Measurements from ENCODE around the gene PPIC.

Gene PPIC

GRCh38 chr5:123007754-123008153 is 28.8 kb downstream of the PPIC start:
- no peak overlapping the region for H3K27ac ChIP-seq (ENCODE audit: low read depth, low read length)
- no peaks in the 10 kb centered on the region for H3K36me3 ChIP-seq (ENCODE audit: control insufficient read depth, insufficient read depth, low read length)
- no peaks in the 10 kb centered on the region for H3K9me3 ChIP-seq (ENCODE audit: control insufficient read depth, insufficient read depth, low read depth, low read length)
- H3K4me3 ChIP-seq (ENCODE audit: low read depth, low read length): no peak overlapping the region
- H3K27me3 ChIP-seq (ENCODE audit: control insufficient read depth, insufficient read depth, low read length): no peaks in the 10 kb centered on the region
- H3K9ac ChIP-seq (ENCODE audit: low read length): no peak overlapping the region
- no peaks in the 10 kb centered on the region for H3K4me1 ChIP-seq (ENCODE audit: control insufficient read depth, insufficient read depth, low read length)

GRCh38 chr5:123007182-123007581 is 29.3 kb downstream of the PPIC start:
- H3K27me3 ChIP-seq (ENCODE audit: control insufficient read depth, insufficient read depth, low read length): no peaks in the 10 kb centered on the region
- H3K36me3 ChIP-seq (ENCODE audit: control insufficient read depth, insufficient read depth, low read length): no peaks in the 10 kb centered on the region
- H3K4me1 ChIP-seq (ENCODE audit: control insufficient read depth, insufficient read depth, low read length): no peaks in the 10 kb centered on the region
- H3K9me3 ChIP-seq (ENCODE audit: control insufficient read depth, insufficient read depth, low read depth, low read length): no peaks in the 10 kb centered on the region
- no peak overlapping the region for H3K9ac ChIP-seq (ENCODE audit: low read length)
- H3K4me3 ChIP-seq (ENCODE audit: low read depth, low read length): no peak overlapping the region
- no peak overlapping the region for H3K27ac ChIP-seq (ENCODE audit: low read depth, low read length)

GRCh38 chr5:123001808-123002207 is 34.7 kb downstream of the PPIC start:
- Histone ChIP-seq H3K9me3 (ENCODE audit: control insufficient read depth, insufficient read depth, low read depth, low read length) (no peaks in the 10 kb centered on the region), H3K27me3 (ENCODE audit: control insufficient read depth, insufficient read depth, low read length) (no peaks in the 10 kb centered on the region), H3K27ac (ENCODE audit: low read depth, low read length) (no peak overlapping the region), H3K4me3 (ENCODE audit: low read depth, low read length) (no peak overlapping the region), H3K36me3 (ENCODE audit: control insufficient read depth, insufficient read depth, low read length) (no peaks in the 10 kb centered on the region), H3K4me1 (ENCODE audit: control insufficient read depth, insufficient read depth, low read length) (peaks cover 17% of the 10 kb centered on the region), H3K9ac (ENCODE audit: low read length) (no peak overlapping the region)

- Histone ChIP-seq H3K36me3 (ENCODE audit: control insufficient read depth, insufficient read depth, low read length) (no peaks in the 10 kb centered on the region), H3K4me3 (ENCODE audit: low read depth, low read length) (no peak overlapping the region), H3K27ac (ENCODE audit: low read depth, low read length) (no peak overlapping the region), H3K4me1 (ENCODE audit: control insufficient read depth, insufficient read depth, low read length) (peaks cover 20% of the 10 kb centered on the region), H3K9ac (ENCODE audit: low read length) (no peak overlapping the region), H3K27me3 (ENCODE audit: control insufficient read depth, insufficient read depth, low read length) (no peaks in the 10 kb centered on the region), H3K9me3 (ENCODE audit: control insufficient read depth, insufficient read depth, low read depth, low read length) (no peaks in the 10 kb centered on the region)
Observed at GRCh38 chr5:123000731-123001130, 35.8 kb downstream of the PPIC start.

- Histone ChIP-seq H3K9me3 (ENCODE audit: control insufficient read depth, insufficient read depth, low read depth, low read length) (no peaks in the 10 kb centered on the region), H3K27me3 (ENCODE audit: control insufficient read depth, insufficient read depth, low read length) (no peaks in the 10 kb centered on the region), H3K4me1 (ENCODE audit: control insufficient read depth, insufficient read depth, low read length) (peaks cover 20% of the 10 kb centered on the region), H3K4me3 (ENCODE audit: low read depth, low read length) (no peak overlapping the region), H3K36me3 (ENCODE audit: control insufficient read depth, insufficient read depth, low read length) (no peaks in the 10 kb centered on the region), H3K27ac (ENCODE audit: low read depth, low read length) (no peak overlapping the region), H3K9ac (ENCODE audit: low read length) (no peak overlapping the region)
Observed at GRCh38 chr5:122999947-123000563, 36.5 kb downstream of the PPIC start.

GRCh38 chr5:122997294-122997693 is 39.2 kb downstream of the PPIC start:
- Histone ChIP-seq H3K9ac (ENCODE audit: low read length) (no peak overlapping the region), H3K9me3 (ENCODE audit: control insufficient read depth, insufficient read depth, low read depth, low read length) (no peaks in the 10 kb centered on the region), H3K4me3 (ENCODE audit: low read depth, low read length) (no peak overlapping the region; the same call in 1 of the 2 replicates), H3K36me3 (ENCODE audit: control insufficient read depth, insufficient read depth, low read length) (no peaks in the 10 kb centered on the region), H3K4me1 (ENCODE audit: control insufficient read depth, insufficient read depth, low read length) (peaks cover 20% of the 10 kb centered on the region), H3K27ac (ENCODE audit: low read depth, low read length) (no peak overlapping the region; the same call in 1 of the 2 replicates), H3K27me3 (ENCODE audit: control insufficient read depth, insufficient read depth, low read length) (no peaks in the 10 kb centered on the region)

GRCh38 chr5:122996091-122996490 is 40.4 kb downstream of the PPIC start:
- Histone ChIP-seq H3K4me3 (ENCODE audit: low read depth, low read length) (no peak overlapping the region), H3K27ac (ENCODE audit: low read depth, low read length) (no peak overlapping the region), H3K9me3 (ENCODE audit: control insufficient read depth, insufficient read depth, low read depth, low read length) (no peaks in the 10 kb centered on the region), H3K4me1 (ENCODE audit: control insufficient read depth, insufficient read depth, low read length) (peaks cover 20% of the 10 kb centered on the region), H3K9ac (ENCODE audit: low read length) (no peak overlapping the region), H3K27me3 (ENCODE audit: control insufficient read depth, insufficient read depth, low read length) (no peaks in the 10 kb centered on the region), H3K36me3 (ENCODE audit: control insufficient read depth, insufficient read depth, low read length) (no peaks in the 10 kb centered on the region)

GRCh38 chr5:122985954-122986721 is 50.4 kb downstream of the PPIC start:
- Histone ChIP-seq H3K27ac (ENCODE audit: low read depth, low read length) (no peak overlapping the region), H3K36me3 (ENCODE audit: control insufficient read depth, insufficient read depth, low read length) (no peaks in the 10 kb centered on the region), H3K27me3 (ENCODE audit: control insufficient read depth, insufficient read depth, low read length) (no peaks in the 10 kb centered on the region), H3K9ac (ENCODE audit: low read length) (no peak overlapping the region), H3K9me3 (ENCODE audit: control insufficient read depth, insufficient read depth, low read depth, low read length) (no peaks in the 10 kb centered on the region), H3K4me3 (ENCODE audit: low read depth, low read length) (no peak overlapping the region), H3K4me1 (ENCODE audit: control insufficient read depth, insufficient read depth, low read length) (no peaks in the 10 kb centered on the region)

GRCh38 chr5:122985006-122985700 is 51.4 kb downstream of the PPIC start:
- no peak overlapping the region for H3K27ac ChIP-seq (ENCODE audit: low read depth, low read length)

GRCh38 chr5:122984425-122984824 is 52.1 kb downstream of the PPIC start:
- H3K27me3 ChIP-seq (ENCODE audit: control insufficient read depth, insufficient read depth, low read length): no peaks in the 10 kb centered on the region
- no peaks in the 10 kb centered on the region for H3K36me3 ChIP-seq (ENCODE audit: control insufficient read depth, insufficient read depth, low read length)
- H3K4me1 ChIP-seq (ENCODE audit: control insufficient read depth, insufficient read depth, low read length): no peaks in the 10 kb centered on the region

More at GRCh38 chr5:122985006-122985700, 51.4 kb downstream of the PPIC start:
- H3K36me3 ChIP-seq (ENCODE audit: control insufficient read depth, insufficient read depth, low read length): no peaks in the 10 kb centered on the region
- no peak overlapping the region for H3K9ac ChIP-seq (ENCODE audit: low read length)
- H3K27me3 ChIP-seq (ENCODE audit: control insufficient read depth, insufficient read depth, low read length): no peaks in the 10 kb centered on the region
- H3K9me3 ChIP-seq (ENCODE audit: control insufficient read depth, insufficient read depth, low read depth, low read length): no peaks in the 10 kb centered on the region
- no peak overlapping the region for H3K4me3 ChIP-seq (ENCODE audit: low read depth, low read length)
- no peaks in the 10 kb centered on the region for H3K4me1 ChIP-seq (ENCODE audit: control insufficient read depth, insufficient read depth, low read length)

GRCh38 chr5:122982376-122982775 is 54.1 kb downstream of the PPIC start:
- H3K9me3 ChIP-seq (ENCODE audit: control insufficient read depth, insufficient read depth, low read depth, low read length): no peaks in the 10 kb centered on the region
- H3K4me3 ChIP-seq (ENCODE audit: low read depth, low read length): no peak overlapping the region
- no peak overlapping the region for H3K27ac ChIP-seq (ENCODE audit: low read depth, low read length)
- no peak overlapping the region for H3K9ac ChIP-seq (ENCODE audit: low read length)
- H3K4me1 ChIP-seq (ENCODE audit: control insufficient read depth, insufficient read depth, low read length): no peaks in the 10 kb centered on the region
- no peaks in the 10 kb centered on the region for H3K27me3 ChIP-seq (ENCODE audit: control insufficient read depth, insufficient read depth, low read length)
- no peaks in the 10 kb centered on the region for H3K36me3 ChIP-seq (ENCODE audit: control insufficient read depth, insufficient read depth, low read length)

More at GRCh38 chr5:122984425-122984824, 52.1 kb downstream of the PPIC start:
- Histone ChIP-seq H3K9ac (ENCODE audit: low read length) (no peak overlapping the region), H3K9me3 (ENCODE audit: control insufficient read depth, insufficient read depth, low read depth, low read length) (no peaks in the 10 kb centered on the region), H3K27ac (ENCODE audit: low read depth, low read length) (no peak overlapping the region), H3K4me3 (ENCODE audit: low read depth, low read length) (no peak overlapping the region)
